OCI-LY1 (cell line): ENCODE measurements around the gene AFDN.

Experiments
- H2AFZ ChIP-seq: fragments of 200-600 bp; sonication (generic), shearing (Covaris generic); 2 replicates; pipeline ENCODE4 v1.6.0; 2014; ENCODE audit warnings: antibody characterized with exemption, mild to moderate bottlenecking, low read length
- H3F3A ChIP-seq: fragments of 200-600 bp; sonication (generic), shearing (Covaris generic); 2 replicates; pipeline ENCODE4 v1.6.0; 2014; ENCODE audit warnings: mild to moderate bottlenecking, antibody characterized with exemption, low read length, moderate library complexity; ENCODE audit not compliant: insufficient read depth
- H3K27ac ChIP-seq: fragments of 200-600 bp; sonication (generic); 2 replicates; pipeline ENCODE4 v1.5.1; 2014; ENCODE audit warnings: low read length, mixed run types, mild to moderate bottlenecking, low read depth; ENCODE audit not compliant: poor library complexity, severe bottlenecking
- H3K27me3 ChIP-seq: fragments of 200-600 bp; sonication (generic); 2 replicates; pipeline ENCODE4 v1.6.0; 2014; ENCODE audit warnings: antibody characterized with exemption, mild to moderate bottlenecking, low read length, moderate library complexity; ENCODE audit not compliant: insufficient read depth
- H3K36me3 ChIP-seq: fragments of 200-600 bp; sonication (generic); 2 replicates; pipeline ENCODE4 v1.6.1; 2014; ENCODE audit warnings: mild to moderate bottlenecking, antibody characterized with exemption, low read length, moderate library complexity, mixed read lengths; ENCODE audit not compliant: insufficient read depth
- H3K4me1 ChIP-seq: fragments of 200-600 bp; sonication (generic); 2 replicates; pipeline ENCODE4 v1.5.1; 2014; ENCODE audit warnings: mild to moderate bottlenecking, low read length, moderate library complexity; ENCODE audit not compliant: insufficient read depth, severe bottlenecking
- H3K4me2 ChIP-seq: fragments of 200-600 bp; sonication (generic), shearing (Covaris generic); 2 replicates; pipeline ENCODE4 v1.6.1; 2014; ENCODE audit warnings: low read length
- H3K4me3 ChIP-seq: fragments of 200-600 bp; sonication (generic); 2 replicates; pipeline ENCODE4 v1.5.1; 2014; ENCODE audit warnings: low read length, low read depth, mild to moderate bottlenecking, mixed read lengths; ENCODE audit not compliant: poor library complexity, severe bottlenecking
- H3K79me2 ChIP-seq: fragments of 200-600 bp; shearing (Covaris generic); 2 replicates; pipeline ENCODE4 v1.6.1; 2016; ENCODE audit warnings: mixed run types, low read length, mixed read lengths; ENCODE audit not compliant: insufficient read depth
- H3K9ac ChIP-seq: fragments of 200-600 bp; sonication (generic), shearing (Covaris generic); 2 replicates; pipeline ENCODE4 v1.6.1; 2014; ENCODE audit warnings: mild to moderate bottlenecking, low read length, mixed read lengths
- H3K9me2 ChIP-seq: fragments of 200-600 bp; sonication (generic), shearing (Covaris generic); 2 replicates; pipeline ENCODE4 v1.6.1; 2014; ENCODE audit warnings: low read depth, mild to moderate bottlenecking, low read length, mixed read lengths
- H3K9me3 ChIP-seq: fragments of 200-600 bp; shearing (Covaris generic); 2 replicates; pipeline ENCODE4 v1.6.1; 2014; ENCODE audit warnings: low read length, mixed read lengths
- H4K20me1 ChIP-seq: fragments of 200-600 bp; sonication (generic), shearing (Covaris generic); 2 replicates; pipeline ENCODE4 v1.6.0; 2016; ENCODE audit warnings: mild to moderate bottlenecking, low read length; ENCODE audit not compliant: insufficient read depth
- EZH2 ChIP-seq: fragments of 200-600 bp; sonication (generic), shearing (Covaris generic); IDR thresholded peaks from 2 replicates; pipeline ENCODE4 v1.8.0; 2017; ENCODE audit warnings: borderline replicate concordance, mixed run types, mild to moderate bottlenecking, antibody characterized with exemption, low read length, moderate library complexity, mixed read lengths
- TF ChIP-seq, protein P1 (sequence below): fragments of 200-600 bp; sonication (generic), shearing (Covaris generic); IDR thresholded peaks from 2 replicates; pipeline ENCODE4 v1.5.1; 2017; ENCODE audit warnings: mild to moderate bottlenecking, antibody characterized with exemption, low read length, moderate library complexity, mixed read lengths

Gene AFDN

DNA sequence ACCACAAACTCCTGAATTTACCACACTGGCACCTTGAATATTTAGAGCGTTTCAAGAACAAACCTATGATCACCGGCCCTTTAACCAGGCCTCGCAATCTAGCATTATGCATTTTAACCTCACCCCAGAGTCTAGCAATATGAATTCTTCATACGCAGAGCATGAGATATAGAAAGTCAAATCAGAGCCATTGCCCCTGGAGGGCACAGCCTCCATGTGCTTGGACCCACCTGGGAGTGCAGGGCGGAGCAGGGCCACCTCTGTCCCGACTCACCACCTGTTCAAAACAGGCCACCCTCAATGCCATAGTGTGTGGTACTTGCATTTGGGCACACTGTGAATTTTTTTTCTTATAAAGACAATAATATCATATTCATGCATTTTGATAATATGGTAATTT is 19.5 kb upstream of the AFDN start:
- H3K9ac ChIP-seq: no peak overlapping the region
- no peak overlapping the region for H2AFZ ChIP-seq
- H3K27ac ChIP-seq: no peak overlapping the region
- no peaks in the 10 kb centered on the region for H4K20me1 ChIP-seq
- no peaks in the 10 kb centered on the region for H3K79me2 ChIP-seq
- no peaks in the 10 kb centered on the region for H3K9me3 ChIP-seq
- no peak overlapping the region for H3K4me3 ChIP-seq
- H3K36me3 ChIP-seq: no peaks in the 10 kb centered on the region
- H3K4me2 ChIP-seq: no peak overlapping the region
- H3K4me1 ChIP-seq: no peaks in the 10 kb centered on the region
- no peaks in the 10 kb centered on the region for H3K9me2 ChIP-seq
- H3F3A ChIP-seq: no peaks in the 10 kb centered on the region
- no peak for TF ChIP-seq EZH2
- TF ChIP-seq, protein P1, sequence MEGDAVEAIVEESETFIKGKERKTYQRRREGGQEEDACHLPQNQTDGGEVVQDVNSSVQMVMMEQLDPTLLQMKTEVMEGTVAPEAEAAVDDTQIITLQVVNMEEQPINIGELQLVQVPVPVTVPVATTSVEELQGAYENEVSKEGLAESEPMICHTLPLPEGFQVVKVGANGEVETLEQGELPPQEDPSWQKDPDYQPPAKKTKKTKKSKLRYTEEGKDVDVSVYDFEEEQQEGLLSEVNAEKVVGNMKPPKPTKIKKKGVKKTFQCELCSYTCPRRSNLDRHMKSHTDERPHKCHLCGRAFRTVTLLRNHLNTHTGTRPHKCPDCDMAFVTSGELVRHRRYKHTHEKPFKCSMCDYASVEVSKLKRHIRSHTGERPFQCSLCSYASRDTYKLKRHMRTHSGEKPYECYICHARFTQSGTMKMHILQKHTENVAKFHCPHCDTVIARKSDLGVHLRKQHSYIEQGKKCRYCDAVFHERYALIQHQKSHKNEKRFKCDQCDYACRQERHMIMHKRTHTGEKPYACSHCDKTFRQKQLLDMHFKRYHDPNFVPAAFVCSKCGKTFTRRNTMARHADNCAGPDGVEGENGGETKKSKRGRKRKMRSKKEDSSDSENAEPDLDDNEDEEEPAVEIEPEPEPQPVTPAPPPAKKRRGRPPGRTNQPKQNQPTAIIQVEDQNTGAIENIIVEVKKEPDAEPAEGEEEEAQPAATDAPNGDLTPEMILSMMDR: no peak
- no peaks in the 10 kb centered on the region; the same call in 1 of the 2 replicates for H3K27me3 ChIP-seq

DNA sequence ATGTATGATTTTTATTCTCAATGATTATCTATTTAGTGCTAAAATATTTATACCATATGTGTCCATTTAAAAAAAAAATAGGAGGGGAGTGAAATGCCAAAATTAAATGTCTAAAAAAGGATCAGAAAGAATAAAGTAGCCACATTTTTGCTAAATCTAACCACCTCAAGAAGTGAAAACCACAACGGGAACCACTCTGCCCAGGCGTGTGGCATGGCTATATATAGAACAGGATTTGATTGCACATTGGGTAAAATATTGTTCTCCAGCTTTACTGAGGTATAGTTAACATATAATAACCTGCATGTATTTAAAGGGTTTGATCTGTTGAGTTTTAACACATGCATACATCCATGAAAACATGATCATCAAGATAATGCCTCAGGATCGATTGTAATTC is 19.0 kb upstream of the AFDN start:
- Histone ChIP-seq H3K4me2 (no peak overlapping the region), H3K9me3 (no peaks in the 10 kb centered on the region), H3K9ac (no peak overlapping the region), H4K20me1 (no peaks in the 10 kb centered on the region), H3K27me3 (no peaks in the 10 kb centered on the region; the same call in 1 of the 2 replicates), H3K4me3 (no peak overlapping the region), H3K9me2 (no peaks in the 10 kb centered on the region), H3F3A (no peaks in the 10 kb centered on the region), H3K79me2 (no peaks in the 10 kb centered on the region), H3K36me3 (no peaks in the 10 kb centered on the region), H3K27ac (no peak overlapping the region), H3K4me1 (no peaks in the 10 kb centered on the region), H2AFZ (no peak overlapping the region)
- TF ChIP-seq, protein P1: no peak
- TF ChIP-seq EZH2: no peak

DNA sequence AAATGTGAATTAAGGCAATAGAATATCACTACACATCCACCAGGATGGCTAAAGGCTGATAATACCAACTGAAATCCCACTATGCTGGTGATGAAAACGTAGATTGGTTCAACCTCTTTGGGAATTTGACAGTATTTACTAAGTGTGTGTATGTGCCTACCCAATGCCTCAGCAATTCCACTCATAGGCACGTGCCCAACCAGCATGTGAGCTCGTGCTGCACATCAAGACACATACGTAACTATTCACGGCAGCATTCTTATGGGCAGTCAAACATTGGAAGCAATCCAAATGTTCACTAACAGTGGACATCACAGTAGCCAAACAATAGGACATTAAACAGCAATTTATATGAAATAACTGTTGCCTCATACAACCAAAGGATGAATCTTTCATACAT is 15.7 kb upstream of the AFDN start:
- H3K4me2 ChIP-seq: no peak overlapping the region
- no peaks in the 10 kb centered on the region for H3F3A ChIP-seq
- no peak overlapping the region for H3K9ac ChIP-seq
- H3K27ac ChIP-seq: no peak overlapping the region
- TF ChIP-seq EZH2: no peak
- TF ChIP-seq, protein P1: no peak
- H3K9me2 ChIP-seq: no peaks in the 10 kb centered on the region
- H2AFZ ChIP-seq: no peak overlapping the region
- H3K4me3 ChIP-seq: no peak overlapping the region
- H3K79me2 ChIP-seq: no peaks in the 10 kb centered on the region
- H3K27me3 ChIP-seq: no peaks in the 10 kb centered on the region; the same call in 1 of the 2 replicates
- no peaks in the 10 kb centered on the region for H3K4me1 ChIP-seq
- H4K20me1 ChIP-seq: no peaks in the 10 kb centered on the region
- no peaks in the 10 kb centered on the region for H3K36me3 ChIP-seq
- no peaks in the 10 kb centered on the region for H3K9me3 ChIP-seq
